GM12875 (cell line): ENCODE measurements around the gene SLC13A2.

Source experiments
- H3K4me3 ChIP-seq: one replicate; pipeline ENCODE4 v1.5.1; 2011; ENCODE audit warnings: low read depth, low read length, control low read depth
- TF ChIP-seq, protein P1 (sequence below): IDR thresholded peaks from 2 replicates; pipeline ENCODE4 v1.5.1; 2011; ENCODE audit warnings: low read depth, mild to moderate bottlenecking, control low read depth, inconsistent platforms, low read length, moderate library complexity, borderline replicate concordance; ENCODE audit not compliant: insufficient read depth

SLC13A2 gene

DNA sequence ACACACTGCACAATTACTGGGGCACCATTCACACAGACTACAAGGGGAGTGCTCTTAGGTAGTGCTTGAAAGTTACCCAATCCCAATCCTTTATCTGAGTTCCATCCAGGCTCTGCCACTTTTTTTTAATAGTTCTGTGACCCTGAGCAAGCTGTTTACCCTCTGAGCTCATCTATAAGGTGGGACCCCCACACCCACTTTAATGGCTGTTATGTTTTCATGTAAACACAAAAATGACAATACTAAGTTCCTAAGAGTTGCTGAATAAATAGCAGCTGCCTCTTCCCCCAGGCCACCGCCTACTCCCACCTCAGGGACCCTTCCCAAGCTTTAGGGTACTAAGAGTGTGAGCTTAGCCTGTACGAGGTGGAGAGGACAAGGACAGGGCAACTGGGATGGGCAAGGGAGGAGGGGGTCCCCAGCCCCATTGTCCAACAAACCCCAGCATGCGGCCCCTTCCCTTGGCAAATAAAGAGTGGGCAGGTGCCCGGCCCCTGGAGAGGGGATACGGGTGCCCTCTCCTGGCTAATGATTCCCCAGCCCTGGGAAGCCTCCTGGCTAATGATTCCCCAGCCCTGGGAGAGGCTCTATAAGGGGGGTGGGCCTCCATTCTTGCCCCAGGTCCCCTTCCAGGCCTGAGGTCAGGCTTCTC is 14.6 kb downstream of the SLC13A2 start:
- TF ChIP-seq, protein P1, sequence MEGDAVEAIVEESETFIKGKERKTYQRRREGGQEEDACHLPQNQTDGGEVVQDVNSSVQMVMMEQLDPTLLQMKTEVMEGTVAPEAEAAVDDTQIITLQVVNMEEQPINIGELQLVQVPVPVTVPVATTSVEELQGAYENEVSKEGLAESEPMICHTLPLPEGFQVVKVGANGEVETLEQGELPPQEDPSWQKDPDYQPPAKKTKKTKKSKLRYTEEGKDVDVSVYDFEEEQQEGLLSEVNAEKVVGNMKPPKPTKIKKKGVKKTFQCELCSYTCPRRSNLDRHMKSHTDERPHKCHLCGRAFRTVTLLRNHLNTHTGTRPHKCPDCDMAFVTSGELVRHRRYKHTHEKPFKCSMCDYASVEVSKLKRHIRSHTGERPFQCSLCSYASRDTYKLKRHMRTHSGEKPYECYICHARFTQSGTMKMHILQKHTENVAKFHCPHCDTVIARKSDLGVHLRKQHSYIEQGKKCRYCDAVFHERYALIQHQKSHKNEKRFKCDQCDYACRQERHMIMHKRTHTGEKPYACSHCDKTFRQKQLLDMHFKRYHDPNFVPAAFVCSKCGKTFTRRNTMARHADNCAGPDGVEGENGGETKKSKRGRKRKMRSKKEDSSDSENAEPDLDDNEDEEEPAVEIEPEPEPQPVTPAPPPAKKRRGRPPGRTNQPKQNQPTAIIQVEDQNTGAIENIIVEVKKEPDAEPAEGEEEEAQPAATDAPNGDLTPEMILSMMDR, result no peak
- H3K4me3 ChIP-seq, result no peak overlapping the region

DNA sequence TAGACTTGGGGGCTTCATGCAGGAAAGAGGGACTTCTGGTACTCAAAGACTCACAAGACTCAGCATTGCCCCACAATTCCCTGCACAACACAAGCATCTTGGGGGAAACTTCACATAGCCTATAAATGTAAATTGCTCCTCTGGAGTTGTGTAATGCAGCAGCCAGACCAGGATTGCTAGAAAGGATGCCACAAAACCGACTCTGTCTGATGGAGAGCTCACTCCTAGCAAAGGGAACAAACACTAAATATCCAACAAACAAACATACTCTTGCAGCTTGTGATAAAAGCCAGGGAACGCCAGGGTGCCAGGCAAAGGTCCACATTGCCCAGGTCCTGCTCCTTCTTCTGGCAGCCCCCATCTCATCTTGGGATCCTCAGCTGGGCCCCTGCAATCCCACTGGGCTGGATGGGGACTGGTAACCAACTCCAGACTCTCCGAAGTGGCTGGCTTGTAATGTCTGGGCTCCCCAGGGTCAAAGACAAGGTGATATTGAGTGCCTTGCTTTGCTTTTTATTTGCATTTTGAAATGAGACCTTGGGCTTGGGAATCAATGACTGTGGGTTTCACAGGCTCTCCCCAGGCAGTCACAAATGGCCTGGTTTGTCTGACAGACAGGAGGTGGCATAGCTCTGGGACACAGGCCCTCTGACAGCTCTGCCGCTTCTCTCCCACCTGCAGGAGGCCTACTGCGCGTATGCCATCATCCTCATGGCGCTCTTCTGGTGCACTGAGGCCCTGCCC is 15.3 kb downstream of the SLC13A2 start:
- TF ChIP-seq, protein P1, result no peak
- no peak overlapping the region for H3K4me3 ChIP-seq

DNA sequence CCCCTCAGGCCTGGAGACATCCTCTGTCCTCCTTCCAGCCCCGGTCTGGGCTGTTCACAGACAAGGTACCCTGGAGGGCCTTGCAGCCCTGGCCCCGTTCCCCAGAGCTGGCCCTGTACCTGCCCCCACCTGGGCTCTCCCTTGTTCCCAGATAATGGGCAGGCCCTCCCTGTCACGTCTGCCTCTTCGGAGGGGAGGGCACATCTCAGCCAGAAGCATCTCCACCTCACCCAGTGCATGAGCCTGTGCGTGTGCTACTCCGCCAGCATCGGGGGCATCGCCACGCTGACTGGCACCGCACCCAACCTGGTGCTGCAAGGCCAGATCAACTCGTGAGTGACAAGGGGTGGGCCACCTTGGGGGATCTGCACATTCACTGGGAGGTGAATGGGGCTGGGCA is 17.8 kb downstream of the SLC13A2 start:
- TF ChIP-seq, protein P1, result no peak

DNA sequence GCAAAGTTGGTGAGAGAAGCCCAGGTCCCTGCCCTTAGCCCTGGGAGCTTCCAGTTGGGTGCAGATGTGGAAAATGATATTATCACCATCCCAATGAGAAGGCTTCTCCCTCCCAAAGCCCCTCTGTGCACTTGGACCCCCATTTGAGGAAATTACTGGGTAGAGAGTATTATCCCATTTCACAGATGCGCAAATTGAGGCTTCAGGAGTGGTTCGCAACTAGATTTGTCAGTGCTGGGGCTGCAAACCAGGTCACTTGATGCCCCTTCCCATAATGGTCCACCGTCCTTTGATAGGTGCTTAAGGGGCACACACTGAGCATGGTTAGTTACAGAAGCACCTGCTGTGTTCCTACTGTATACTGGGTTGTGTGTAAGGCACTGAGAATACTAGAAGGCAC is 18.4 kb downstream of the SLC13A2 start:
- H3K4me3 ChIP-seq, result no peak overlapping the region
- TF ChIP-seq, protein P1, result no peak

More for the DNA sequence above, 17.8 kb downstream of the SLC13A2 start:
- no peak overlapping the region for H3K4me3 ChIP-seq

DNA sequence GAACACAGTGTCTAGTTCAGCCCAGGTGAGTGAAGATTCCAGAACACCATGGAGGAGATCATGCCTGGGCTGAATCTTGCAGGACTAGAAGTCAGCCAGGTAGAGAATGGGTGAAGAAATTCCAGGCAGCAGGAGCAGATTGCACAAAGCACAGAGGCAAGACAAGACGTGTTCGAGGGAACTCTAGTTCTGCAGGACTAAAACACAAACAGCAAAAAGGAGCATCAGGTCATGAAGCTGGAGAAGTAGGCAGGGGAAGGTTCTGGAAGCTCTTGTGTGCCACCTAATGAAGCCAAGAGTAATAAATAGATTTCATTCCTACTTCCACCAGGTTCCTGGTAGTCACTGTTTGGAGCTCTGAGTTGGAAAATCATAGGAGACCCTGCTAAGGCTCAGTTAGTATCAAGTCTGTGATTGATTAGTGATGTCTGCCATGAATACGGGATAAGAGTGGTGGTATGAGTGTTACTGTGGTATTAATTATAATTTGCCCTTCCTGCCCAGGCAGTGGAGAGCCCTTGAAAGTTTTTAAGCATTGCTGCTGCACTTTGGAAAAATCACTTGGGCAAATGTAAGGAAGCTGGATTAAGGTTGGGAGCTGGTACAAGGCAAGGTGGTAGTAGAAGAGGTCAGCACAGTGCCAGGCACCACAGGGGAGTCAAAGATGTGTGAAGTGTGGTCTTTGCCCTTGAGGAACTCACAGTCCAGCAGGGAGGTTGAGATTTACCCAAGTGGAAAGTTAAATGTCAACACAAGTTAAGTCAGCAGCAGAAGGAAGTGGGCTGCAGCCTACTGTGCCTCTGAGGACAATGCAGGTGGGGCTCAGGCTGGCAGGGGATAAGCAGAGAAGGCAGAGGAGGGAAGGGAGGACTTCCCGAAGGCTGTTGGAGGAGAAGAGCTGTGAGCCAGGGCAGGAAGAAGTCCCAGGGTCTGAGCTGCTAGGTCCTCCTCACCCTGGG is 19.2 kb downstream of the SLC13A2 start:
- TF ChIP-seq, protein P1, result no peak
- no peak overlapping the region for H3K4me3 ChIP-seq

DNA sequence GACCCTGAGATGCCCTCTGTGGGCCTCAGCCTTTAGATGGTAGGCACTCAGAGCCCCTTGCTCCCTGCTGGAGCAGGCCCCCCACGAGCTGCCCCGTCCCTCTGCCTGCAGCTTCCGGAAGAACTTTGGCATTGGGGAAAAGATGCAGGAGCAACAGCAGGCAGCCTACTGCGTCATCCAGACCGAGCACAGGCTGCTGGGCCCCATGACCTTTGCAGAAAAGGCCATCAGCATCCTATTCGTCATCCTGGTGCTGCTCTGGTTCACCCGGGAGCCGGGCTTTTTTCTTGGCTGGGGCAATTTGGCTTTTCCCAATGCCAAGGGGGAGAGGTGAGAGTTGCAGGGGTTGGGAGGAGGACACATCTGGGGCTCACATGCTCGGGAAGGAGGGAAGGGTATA is 20.0 kb downstream of the SLC13A2 start:
- H3K4me3 ChIP-seq, result no peak overlapping the region
- TF ChIP-seq, protein P1, result no peak
